GM21619 (cell line): ENCODE results near the gene NCOA6.
"Not testable (repeated sequence)": the region's sequence is repeated elsewhere in the genome, so short reads cannot be mapped to it uniquely, and the experiment has no call there.

Source experiments
- ATAC-seq: cut with Tn5 transposase; IDR thresholded peaks from one replicate; pipeline ENCODE4 v1.9.1; 2021; ENCODE audit not compliant: unreplicated experiment

The NCOA6 gene

DNA sequence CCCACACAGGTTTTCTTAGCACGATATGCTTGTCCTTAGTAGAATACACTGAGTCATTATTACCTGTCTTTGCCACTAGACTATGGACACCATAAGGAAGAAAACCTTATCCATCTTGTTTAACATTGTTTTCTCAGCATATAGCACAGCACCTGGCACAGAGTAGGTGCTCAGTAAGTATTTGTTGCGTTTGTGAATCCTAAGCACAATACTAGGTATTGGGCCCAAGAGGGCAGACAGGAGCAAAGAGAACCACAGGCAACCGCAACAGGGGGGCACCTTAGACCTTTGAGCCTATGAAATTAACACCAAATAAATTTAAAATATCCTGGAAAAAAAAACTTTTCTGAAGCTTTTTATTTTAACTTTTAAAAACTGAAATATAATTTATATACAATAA lies 3.7 kb upstream of the NCOA6 start:
- ATAC-seq, result no peak

DNA sequence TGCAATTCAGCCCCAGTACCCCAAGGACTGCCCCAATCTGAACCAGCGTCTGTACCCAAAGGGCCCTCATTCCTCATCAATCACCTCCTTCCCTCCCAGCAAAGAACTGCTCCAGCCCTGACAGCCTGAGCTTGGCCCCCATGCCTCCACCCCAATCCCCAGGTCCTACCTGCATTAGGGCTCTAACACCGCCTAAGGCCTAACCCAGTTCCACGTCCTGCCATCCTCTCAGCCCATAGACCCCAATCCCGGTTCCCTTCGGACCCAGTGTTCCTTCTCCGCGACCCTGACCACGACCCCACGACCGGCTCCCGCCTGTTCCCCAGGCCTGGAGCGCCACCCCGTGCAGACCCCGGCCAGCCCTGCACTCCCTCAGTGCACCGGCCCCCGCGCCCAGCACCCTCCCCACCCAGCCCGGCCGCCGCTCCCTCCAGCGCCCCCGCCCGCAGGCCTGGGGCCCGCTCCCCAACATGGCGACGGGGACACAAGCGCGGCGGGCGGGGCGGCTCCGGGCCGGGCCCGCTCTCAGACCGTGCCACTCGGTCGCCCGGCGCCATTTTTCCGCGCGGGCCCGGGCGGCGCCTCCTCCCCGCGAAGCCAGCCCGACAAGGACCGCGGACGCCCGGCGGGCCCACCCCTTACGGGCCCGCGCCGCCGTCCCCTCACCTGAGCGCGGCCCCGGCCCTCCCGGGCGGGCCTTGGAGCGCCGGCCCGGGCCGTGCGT lies 483 bp downstream of the NCOA6 start:
- peak; percentile 63 for ATAC-seq

DNA sequence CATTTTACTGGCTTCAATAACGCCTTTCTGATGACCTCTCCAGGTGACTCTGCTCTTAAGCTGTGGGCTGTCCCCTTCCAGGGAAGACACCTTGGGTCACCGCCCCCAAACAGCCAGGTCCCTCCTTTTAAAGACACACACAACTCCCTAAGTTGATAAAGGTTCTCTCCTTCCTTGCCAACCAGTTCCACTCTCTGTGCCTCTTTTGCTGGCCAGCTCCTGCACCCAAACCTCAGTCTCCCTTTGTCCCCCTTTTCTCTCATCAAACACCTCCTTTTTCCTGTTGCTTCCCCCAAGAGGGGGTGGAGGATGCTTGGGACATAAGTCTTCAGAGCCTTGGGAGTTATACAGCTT lies 1.0 kb downstream of the NCOA6 start:
- ATAC-seq, result peak; percentile 59

DNA sequence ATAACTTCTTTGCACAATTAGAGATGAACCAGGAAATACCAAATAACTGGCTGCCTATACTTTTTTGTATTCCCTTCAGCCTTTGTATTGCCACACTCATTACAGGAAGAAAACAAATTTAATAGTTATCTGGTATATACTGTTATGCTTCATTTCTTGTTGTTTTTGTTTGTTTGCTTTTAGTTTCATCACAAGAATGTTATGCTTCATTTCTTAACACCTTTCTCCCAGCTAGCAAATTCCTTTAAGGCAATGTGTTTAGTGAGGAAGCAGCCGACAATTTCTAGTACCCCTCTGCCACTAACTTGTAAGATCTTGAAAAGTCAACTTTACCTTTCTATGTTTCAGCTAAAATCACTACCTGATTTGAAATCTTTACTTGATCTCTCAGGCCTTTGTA lies 1.4 kb downstream of the NCOA6 start:
- no peak for ATAC-seq

DNA sequence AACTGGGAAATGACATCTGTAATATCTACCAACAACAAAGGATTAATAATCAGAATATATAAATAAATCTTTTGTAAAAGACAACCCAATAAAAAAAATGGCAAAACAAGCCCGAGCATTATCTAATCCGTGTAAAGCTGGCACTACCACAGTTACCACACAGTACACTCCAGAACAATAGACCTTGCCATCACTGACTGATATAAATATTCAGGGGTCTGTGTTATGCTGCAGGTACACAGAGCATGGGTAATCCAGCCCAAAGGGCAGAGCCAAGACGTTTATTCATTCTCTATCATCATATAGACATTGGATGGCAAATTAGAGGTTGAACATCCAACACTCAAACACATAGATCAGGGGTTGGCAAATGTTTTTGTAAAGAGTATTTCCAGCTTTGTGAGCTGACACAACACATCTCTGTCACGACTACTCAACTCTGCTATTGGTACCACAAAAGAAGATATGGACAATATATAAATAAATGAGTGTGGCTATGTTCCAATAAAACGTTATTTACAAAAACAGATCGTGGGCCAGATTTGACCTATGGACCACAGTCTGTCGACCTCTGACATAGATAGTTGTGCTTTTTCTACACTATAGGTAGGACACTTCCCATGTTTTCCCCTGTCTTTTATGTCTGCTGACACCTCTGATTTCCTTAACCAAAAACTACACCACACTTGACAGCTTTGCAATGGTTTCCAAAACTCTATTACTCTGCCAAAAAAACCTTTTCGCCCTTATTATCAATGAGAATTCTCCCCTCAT lies 4.5 kb downstream of the NCOA6 start:
- ATAC-seq, result no peak

DNA sequence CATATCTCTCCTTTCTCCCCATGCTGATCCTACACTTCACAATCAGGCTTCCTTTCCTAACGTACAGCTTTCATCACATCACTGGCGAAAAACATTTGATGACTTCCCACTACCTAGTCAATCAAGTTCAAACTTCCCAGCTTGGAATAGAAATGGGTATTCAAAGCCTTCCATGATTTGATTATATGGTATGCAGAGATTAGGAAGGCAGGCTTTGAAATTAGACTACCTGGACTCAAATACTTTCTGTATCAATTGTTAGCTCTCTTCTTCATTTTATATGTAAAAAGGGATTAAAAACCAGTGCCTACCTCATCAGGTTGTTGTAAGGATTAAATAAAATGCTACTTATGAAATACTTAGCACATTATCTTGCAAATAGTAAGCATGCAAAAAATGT lies 7.7 kb downstream of the NCOA6 start:
- no peak for ATAC-seq

DNA sequence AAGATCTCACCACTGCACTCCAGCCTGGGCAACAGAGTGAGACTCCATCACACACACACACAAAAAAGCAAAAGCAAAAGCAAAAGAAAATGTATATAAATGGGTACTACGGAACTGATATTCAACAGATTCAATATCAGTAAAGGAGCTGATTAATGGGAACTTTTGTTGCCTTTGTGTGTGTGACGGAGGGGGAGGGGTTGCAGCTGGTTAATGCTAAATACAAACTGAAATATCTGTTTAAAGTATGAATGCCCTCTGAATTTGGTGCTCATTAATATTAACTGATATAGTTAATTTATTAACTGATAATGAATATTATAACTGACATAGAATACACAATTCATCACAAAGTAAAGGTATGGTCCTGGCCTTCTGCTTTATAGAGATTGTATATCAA lies 8.4 kb downstream of the NCOA6 start:
- no peak for ATAC-seq

DNA sequence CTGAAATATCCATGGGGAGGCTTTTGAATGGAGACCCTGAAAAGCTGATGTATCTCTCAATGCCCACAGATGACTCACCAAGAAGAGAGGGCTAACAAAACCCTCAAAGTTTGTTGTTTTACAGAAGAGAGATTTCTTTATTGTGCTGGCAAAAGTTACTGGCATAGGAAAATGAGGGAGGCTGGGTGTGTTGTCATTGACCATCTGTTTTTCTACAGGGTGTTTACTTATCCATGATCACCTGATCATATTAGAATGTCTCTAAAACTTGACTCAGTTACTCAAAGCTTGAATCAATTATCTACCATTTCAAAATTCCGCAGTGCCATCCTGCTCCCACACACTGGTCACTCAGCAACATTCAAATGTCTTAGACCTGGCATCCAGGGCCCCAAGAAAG lies 9.8 kb downstream of the NCOA6 start:
- no peak for ATAC-seq

DNA sequence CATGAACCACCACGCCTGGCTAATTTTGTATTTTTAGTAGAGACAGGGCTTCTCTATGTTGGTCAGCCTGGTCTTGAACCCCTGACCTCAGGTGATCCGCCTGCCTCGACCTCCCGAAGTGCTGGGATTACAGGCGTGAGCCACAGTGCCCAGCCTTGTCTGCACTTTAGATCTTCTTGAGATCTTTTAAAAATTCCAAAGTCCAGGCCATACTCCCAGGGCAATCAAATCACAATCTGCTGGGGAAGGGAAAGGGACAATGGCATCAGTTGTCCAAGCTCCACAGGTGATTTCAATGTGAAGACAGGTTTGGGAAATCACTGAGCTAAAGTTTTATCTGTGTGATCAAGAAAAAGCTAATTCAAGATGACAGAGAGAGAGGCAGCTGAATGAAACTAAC lies 16.9 kb downstream of the NCOA6 start:
- ATAC-seq, result no peak

DNA sequence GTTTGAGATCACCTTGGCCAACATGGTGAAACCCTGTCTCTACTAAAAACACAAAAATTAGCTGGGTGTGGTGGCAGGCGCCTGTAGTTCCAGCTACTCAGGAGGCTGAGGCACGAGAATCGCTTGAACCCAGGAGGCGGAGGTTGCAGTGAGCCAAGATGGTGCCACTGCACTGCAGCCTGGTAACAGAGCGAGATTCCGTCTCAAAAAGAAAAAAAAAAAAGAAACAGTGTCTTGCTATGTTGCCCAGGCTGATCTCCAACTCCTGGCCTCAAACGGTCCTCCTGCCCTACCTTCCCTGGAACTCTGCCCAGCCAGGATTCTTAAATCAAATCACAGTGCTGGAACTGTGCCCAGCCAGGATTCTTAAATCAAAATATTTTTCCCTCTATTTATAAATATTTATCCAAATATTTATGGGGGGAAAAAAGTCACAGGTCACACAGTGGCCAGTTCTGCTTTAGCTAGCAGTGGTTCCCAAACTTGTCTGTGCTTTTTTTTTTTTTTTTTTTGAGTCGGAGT lies 17.4 kb downstream of the NCOA6 start:
- not testable (repeated sequence) for ATAC-seq

DNA sequence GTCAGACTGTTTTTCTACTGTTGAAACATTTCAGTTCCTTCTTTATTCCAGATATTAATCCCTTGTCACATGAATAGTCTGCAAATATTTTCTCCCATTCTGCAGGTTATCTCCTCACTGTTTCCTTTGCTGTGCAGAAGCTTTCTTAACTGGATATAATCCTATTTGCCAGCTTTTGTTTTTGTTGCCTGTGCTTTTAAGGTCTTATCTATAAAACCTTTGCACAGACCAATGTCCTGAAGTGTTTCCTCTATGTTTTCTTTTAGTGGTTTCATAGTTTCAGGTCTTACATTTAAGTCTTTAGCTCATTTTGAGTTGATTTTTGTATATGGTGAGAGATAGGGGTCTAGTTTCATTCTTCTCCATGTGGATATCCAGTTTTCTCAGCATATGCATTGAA lies 19.2 kb downstream of the NCOA6 start:
- no peak for ATAC-seq

DNA sequence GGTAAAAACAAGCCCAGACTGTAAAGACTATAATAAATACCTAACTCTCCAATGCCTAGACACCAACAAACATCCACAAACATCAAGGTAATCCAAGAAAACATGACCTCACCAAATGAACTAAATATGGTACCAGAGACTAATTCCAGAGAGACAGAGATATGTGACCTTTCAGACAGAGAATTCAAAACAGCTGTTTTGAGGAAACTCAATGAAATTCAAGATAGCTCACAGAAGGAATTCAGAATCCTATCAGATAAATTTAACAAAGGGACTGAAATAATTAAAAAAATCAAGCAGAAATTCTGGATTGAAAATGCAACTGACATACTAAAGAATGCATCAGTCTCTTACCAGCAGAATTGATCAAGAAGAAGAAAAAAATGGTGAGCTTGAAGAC lies 26.6 kb downstream of the NCOA6 start:
- no peak for ATAC-seq

DNA sequence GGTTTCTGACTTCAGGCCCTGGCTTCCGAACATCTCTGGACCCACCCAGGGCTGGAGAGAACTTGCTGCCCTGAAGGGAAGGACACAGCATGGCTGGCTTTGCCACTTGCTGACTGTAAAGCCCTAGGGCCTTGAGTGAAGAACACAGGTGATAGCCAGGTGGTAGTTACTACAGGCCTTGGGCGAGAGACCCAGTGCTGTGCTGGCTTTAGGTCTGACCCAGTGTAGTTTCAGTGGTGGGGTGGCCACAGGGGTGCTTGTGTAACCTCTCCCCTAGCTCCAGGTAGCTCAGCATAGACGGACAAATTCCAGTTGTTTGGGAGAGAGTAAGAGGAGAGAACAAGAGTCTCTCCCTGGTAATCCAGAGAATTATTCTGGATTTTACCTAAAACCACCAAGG lies 27.1 kb downstream of the NCOA6 start:
- ATAC-seq, result no peak

DNA sequence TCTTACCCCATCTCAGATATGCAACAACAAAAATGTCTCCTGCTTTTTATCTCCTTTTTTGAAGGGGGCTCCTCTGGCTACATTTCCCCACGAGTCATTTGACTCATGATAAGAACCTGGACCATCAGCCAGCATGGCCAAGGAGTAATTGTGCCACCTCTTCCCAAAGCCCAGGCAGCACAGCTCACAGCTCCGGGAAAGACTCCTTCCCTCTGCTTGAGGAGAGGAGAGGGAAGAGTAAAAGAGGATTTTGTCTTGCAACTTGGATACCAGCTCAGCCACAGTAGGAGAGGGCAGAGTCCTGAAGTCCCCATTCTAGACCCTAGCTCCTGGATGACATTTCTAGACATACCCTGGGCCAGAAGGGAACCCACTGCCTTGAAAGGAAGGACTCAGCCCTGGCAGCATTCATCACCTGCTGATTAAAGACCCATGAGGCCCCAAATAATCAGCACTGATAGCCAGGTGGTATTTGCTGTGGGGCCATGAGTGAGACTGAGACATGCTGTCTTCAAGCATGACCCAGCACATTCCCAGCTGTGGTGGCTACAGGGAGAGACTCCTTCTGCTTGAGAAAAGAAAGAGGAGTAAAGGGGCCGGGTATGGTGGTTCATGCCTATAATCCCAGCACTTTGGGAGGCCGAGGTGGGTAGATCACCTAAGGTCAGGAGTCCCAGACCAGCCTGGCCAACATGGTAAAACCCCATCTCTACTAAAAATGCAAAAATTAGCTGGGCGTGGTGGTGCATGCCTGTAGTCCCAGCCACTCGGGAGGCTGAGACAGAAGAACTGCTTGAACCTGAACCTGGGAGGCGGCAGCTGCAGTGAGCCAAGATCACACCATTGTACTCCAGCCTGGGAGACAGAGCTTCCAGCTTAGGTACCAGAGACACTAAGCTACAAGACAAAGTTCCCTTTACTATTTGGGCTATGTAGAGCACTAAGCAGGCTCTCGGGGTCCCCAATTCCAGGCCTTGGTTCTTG lies 28.1 kb downstream of the NCOA6 start:
- ATAC-seq, result no peak

DNA sequence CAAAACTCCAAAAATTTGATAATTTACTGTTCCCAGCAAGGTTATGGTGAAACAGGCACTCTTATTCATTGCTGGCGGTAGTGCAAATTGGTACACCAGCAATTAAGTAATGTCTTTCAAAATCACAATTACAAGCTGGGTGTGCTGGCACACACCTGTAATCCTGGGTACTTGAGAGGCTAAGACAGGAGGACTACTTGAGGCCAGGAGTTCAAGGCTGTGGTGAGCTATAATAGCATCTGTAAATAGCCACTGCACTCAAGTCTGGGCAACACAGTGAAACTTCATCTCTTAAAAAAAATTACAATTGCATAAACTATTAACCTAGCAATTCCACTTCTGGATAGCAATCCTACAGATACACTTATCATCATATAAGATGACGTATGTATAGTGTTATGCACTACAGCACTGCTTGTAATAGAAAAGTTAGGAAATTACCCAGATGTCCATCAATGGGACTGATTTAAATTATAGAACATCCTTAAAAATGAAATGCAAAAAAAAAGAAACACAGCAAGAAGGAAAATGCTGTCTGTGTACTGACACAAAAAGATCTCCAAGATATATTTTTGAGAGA lies 31.4 kb downstream of the NCOA6 start:
- no peak for ATAC-seq

DNA sequence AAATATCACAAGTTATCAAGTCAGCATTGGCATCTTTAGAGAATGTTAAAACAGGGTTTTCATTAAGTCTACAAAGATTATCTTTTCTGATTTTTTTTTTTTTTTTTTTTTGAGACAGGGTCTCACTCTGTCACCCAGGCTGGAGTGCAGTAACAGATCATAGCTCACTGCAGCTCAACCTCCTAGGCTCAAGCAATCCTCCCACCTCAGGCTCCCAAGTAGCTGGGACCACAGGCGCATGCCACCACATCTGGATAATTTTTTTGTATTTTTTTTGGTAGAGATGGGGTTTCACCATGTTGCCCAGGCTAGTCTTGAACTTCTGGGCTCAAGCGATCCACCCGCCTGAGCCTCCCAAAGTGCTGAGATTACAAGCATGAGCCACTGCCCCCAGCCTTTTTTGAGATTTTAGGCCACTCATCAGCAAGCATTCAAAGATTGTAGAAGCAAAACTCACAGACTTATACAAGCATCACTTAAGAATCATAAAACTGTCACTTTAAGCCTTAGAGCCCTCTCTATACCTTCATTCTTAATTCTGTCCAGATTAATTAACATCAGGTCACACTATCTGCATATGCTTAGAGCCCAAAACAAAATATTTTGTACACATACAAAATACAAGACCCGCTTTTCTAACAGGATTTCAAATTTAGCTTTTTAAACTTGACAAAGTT lies 32.6 kb downstream of the NCOA6 start:
- no peak for ATAC-seq

DNA sequence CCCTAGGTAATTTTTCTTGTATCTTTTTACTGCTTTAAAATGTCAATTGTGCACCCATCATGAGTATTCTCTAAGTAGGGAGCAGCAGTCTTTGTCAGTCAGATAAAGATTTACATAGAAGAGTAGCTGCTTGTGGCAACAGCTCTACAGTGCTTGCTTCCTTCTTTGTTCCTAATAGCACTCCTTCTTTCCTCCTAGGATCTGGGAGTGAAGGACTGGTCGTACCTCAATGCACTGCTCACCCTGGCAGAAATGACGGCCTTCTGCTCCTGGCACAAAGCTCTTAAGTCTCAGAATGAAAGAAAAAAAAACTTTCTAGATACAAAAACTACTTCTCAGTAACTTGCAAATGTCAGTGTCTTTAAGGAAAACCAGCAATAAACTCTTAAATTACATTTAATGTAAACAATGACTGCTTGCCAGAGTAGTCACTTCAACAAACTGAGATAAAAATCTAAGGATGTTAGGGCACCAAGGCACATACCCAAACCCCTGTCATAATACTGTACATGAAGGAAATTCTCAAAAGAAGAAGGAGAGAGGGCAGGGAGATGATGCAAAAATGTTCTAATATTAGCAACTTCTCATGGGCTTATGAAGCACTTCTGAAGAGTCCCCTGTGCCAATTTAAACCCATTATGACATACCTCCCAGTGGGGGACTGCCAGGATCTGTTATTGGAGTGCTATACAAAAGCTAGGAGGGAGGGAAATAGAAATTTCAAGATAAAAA lies 34.0 kb downstream of the NCOA6 start:
- no peak for ATAC-seq

DNA sequence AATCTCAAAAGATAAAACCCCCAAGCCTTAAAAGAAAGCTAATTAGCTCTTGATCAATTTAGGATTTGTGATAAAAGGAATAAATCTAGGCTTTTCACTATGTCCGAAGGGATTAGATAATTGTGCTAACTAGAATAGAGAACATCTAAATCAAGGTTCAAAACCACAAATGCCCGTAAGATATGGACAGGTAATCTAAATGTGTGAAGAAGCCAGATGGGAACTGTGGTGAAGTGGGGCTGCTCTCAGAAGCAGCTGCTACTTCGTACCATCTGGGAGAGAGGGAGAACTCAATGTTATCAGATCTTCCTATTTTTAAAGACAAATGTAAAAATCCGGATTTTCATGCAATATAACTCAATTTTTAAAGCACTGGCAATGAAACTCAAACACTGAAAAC lies 44.2 kb downstream of the NCOA6 start:
- ATAC-seq, result no peak

DNA sequence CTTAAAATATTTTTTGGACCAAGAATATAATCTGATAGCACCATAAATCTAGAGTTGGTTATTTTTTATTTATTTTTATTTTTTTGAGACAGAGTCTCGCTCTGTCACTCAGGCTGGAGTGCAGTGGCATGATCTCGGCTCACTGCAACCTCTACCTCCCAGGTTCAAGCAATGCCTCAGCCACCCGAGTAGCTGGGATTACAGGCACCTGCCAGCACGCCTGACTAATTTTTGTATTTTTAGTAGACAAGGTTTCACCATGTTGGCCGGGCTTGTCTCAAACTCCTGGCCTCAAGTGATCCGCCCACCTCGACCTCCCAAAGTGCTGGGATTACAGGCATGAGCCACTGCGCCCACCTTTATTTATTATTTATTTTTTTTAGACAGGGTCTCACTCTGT lies 45.2 kb downstream of the NCOA6 start:
- ATAC-seq, result not testable (repeated sequence)

DNA sequence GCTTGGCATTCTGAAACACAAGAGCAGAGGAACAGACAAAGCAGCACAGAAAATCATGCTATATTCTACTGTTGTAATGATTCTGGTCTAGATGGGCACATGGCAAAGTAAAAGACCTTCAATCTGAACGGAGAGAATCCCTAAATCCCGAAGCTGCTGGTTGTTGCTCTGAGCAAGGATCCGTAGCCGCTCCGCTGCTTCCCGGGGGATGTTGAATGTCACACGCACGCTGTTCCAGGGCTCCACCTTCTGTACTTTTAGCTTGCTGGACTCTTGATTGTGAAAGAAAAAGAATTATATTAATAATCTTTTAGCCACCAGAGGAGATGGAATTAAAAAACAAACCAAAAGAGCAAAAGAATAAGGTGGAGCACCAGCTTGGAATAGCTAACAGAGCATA lies 49.3 kb downstream of the NCOA6 start:
- no peak for ATAC-seq
